Heart right ventricle (tissue), 16 donors: ENCODE data around the gene GRB14. TPM values are rescaled to one million over a fixed set of nuclear protein-coding genes. Genes with fewer than 3 reads are reported as not detected.
"Not testable (repeated sequence)": the region's sequence is repeated elsewhere in the genome, so short reads cannot be mapped to it uniquely, and the experiment has no call there.

Experiments used
- ATAC-seq, 8 donors: fragments of 200-7000 bp; cut with Tn5 transposase; one replicate each; pipeline ENCODE4 v1.9.1; 2020; ENCODE audit warnings: mild to moderate bottlenecking in 8 of 8, moderate library complexity in 8 of 8, moderate number of reproducible peaks in 1 of 8
- DNase-seq, 2 donors: peaks; one replicate each; pipeline ENCODE4 v3.0.0-alpha.2; 2020
- H3K27ac ChIP-seq, 10 donors: fragments of 200-600 bp; sonication (generic) in 2 of 10; one replicate each; pipeline versions ENCODE4 v1.5.0 to v1.8.0; 2020 to 2022; ENCODE audit warnings: mild to moderate bottlenecking in 3 of 10
- H3K27me3 ChIP-seq, 7 donors: fragments of 200-600 bp; one replicate each; pipeline ENCODE4 v1.8.0; 2021 to 2022; ENCODE audit warnings: mild to moderate bottlenecking in 2 of 7
- H3K36me3 ChIP-seq, 9 donors: fragments of 200-600 bp; sonication (generic) in 1 of 9; one replicate each; pipeline versions ENCODE4 v1.5.0 to v1.8.0; 2020 to 2022; ENCODE audit warnings: mild to moderate bottlenecking in 2 of 9
- H3K4me1 ChIP-seq, 9 donors: fragments of 200-600 bp; sonication (generic) in 1 of 9; one replicate each; pipeline versions ENCODE4 v1.5.0 to v1.8.0; 2020 to 2022; ENCODE audit warnings: mild to moderate bottlenecking in 4 of 9
- H3K4me3 ChIP-seq, 10 donors: fragments of 200-600 bp; sonication (generic) in 2 of 10; one replicate each; pipeline versions ENCODE4 v1.5.0 to v1.8.0; 2020 to 2022; ENCODE audit warnings: mild to moderate bottlenecking in 7 of 10, moderate library complexity in 2 of 10
- H3K9me3 ChIP-seq, 11 donors: fragments of 200-600 bp in 10 of 11; sonication (generic) in 2 of 11; one replicate each; pipeline versions ENCODE4 v1.5.0 to v1.8.0; 2013 to 2022; ENCODE audit warnings: mild to moderate bottlenecking in 2 of 11, control low read depth in 1 of 11, moderate library complexity in 1 of 11
- CTCF ChIP-seq, 9 donors: fragments of 200-600 bp; sonication (generic) in 2 of 9; IDR thresholded peaks; one replicate each; pipeline versions ENCODE4 v1.5.0 to v1.8.0; 2021 to 2022; ENCODE audit warnings: antibody characterized with exemption in 9 of 9, mild to moderate bottlenecking in 5 of 9, moderate library complexity in 1 of 9
- WGBS, 2 donors: extraction: QIAGEN DNeasy Blood & Tissue Kit; methylation state at CpG; one replicate each; pipeline ENCODE4 v1.1.7; 2013; ENCODE audit warnings: inconsistent platforms in 1 of 2; 5-methylcytosine and 5-hydroxymethylcytosine counted together
- intact Hi-C, 10 donors: fragments of 100-400 bp; cut with DNase I; formaldehyde crosslinking; loops; one replicate each; pipeline versions ENCODE4 v1.11.1 to v1.14.2; 2022
- polyA plus RNA-seq, 2 donors: library from polyadenylated mRNA; stranded (reverse); fragments of 200-250 nt; gene quantifications; one replicate each; pipeline ENCODE4 v1.2.3, GENCODE V29; 2013
- total RNA-seq, 10 donors: library from RNA; stranded (reverse); fragmentation: NEBNext Ultra II Directional in 3 of 10; extraction: Animal tissue kit (Norgen Biotek cat#: 25700) in 3 of 10; gene quantifications; one replicate each; pipeline versions ENCODE4 v1.2.1 to v1.2.4, GENCODE V29; 2021 to 2023
- donor health status: Arrhythmogenic right ventricular cardiomyopathy.
- donor health status: ischemic (EF 13 %, LVEDD 7.1; RV severe dilation, severe dysfunction).
- donor health status: healthy with polysubstance abuse.
- donor health status: DM: no; HTN: yes; CAD: no.
- donor health status: DM: no; HTN: no; CAD: no.
- donor health status: ischemic (EF 25% LVEDD 6.9; RV normal size, moderate dysfunction).
- donor health status: ischemic (EF 25% LVEDD 5.7; RV mildly dilated, moderate dysfunction).
- donor health status: healthy.
- donor health status: DM: yes; HTN: yes; CAD: no.
- donor health status: Ischemic cardiomyopathy.
- donor health status: ischemic (EF 35%, LVEDD 5.7; RV mildly dilated, moderate dysfunction).
- donor health status: nonischemic (EF 11% LVEDD 7.7; RV severe dilation, severe dysfunction).
- donor health status: DM: yes; HTN: yes; CAD: no.
- donor health status: PGD.
- donor health status: ischemic (EF 29% LVEDD 5.4; RV normal size, mild dysfunction).
- donor health status: nonischemic (EF 23%, LVEDD 6.1; RV moderate dilation, normal function).

GRB14 gene
- total and polyA plus RNA-seq, 12 donors, result 3.8 to 112 (median 9.2) TPM

GRCh38 chr2:164554487-164554886 is 66.8 kb downstream of the GRB14 start:
- peaks cover 0 to 6% (median 0%) of the 10 kb centered on the region in 9 donors for H3K4me1 ChIP-seq
- ATAC-seq, result no peak
- 42 to 54% methylated on average over 2 of the region's 2 CpGs for WGBS, 2 donors
- no peak overlapping the region for H3K27ac ChIP-seq
- no peak overlapping the region for H3K4me3 ChIP-seq
- no peak for TF ChIP-seq CTCF (IDR thresholded peaks at IDR 0.05)
- DNase-seq, result no peak
- H3K9me3 ChIP-seq, result no peaks in the 10 kb centered on the region
- intact Hi-C loops, result loop anchor here in 2 of 10 donors (10.0 kb wide), 1 partner anchor 160 kb away; no protein-coding TSS in a partner anchor
- no peaks in the 10 kb centered on the region for H3K36me3 ChIP-seq
- H3K27me3 ChIP-seq, result no peaks in the 10 kb centered on the region

GRCh38 chr2:164551519-164551918 is 69.8 kb downstream of the GRB14 start:
- TF ChIP-seq CTCF (IDR thresholded peaks at IDR 0.05), result no peak
- intact Hi-C loops, result loop anchor here in 2 of 10 donors (10.0 kb wide), 1 partner anchor 163 kb away; no protein-coding TSS in a partner anchor

GRCh38 chr2:164549705-164550104 is 71.6 kb downstream of the GRB14 start:
- not testable (repeated sequence) for H3K4me3 ChIP-seq, H3K27ac ChIP-seq, H3K36me3 ChIP-seq, DNase-seq, ATAC-seq, H3K4me1 ChIP-seq, H3K27me3 ChIP-seq
- 97 to 98% methylated on average over 3 of the region's 3 CpGs for WGBS, 2 donors
- intact Hi-C loops, result loop anchor here in 2 of 10 donors (10.0 kb wide), 1 partner anchor 165 kb away; no protein-coding TSS in a partner anchor
- H3K9me3 ChIP-seq, result peaks cover 0 to 34% (median 6%) of the 10 kb centered on the region in 11 donors

More at GRCh38 chr2:164551519-164551918, 69.8 kb downstream of the GRB14 start:
- Histone ChIP-seq H3K36me3 (no peaks in the 10 kb centered on the region), H3K27ac (no peak overlapping the region), H3K4me3 (no peak overlapping the region), H3K27me3 (no peaks in the 10 kb centered on the region), H3K4me1 (peaks cover 0 to 6% (median 0%) of the 10 kb centered on the region in 9 donors), H3K9me3 (peaks cover 0 to 18% (median 0%) of the 10 kb centered on the region in 11 donors)
- DNase-seq, result no peak
- ATAC-seq, result no peak
- WGBS, 2 donors, result 91 to 94% methylated on average over 4 of the region's 4 CpGs

- H3K36me3 ChIP-seq, result no peaks in the 10 kb centered on the region
- no peak overlapping the region for H3K4me3 ChIP-seq
- H3K27ac ChIP-seq, result no peak overlapping the region
- TF ChIP-seq CTCF (IDR thresholded peaks at IDR 0.05), result no peak
- peaks cover 0 to 34% (median 6%) of the 10 kb centered on the region in 11 donors for H3K9me3 ChIP-seq
- no peaks in the 10 kb centered on the region for H3K4me1 ChIP-seq
- no peak for DNase-seq
- no peaks in the 10 kb centered on the region for H3K27me3 ChIP-seq
- intact Hi-C loops, result no loop called here
- ATAC-seq, result no peak
- whole genome bisulfite sequencing, 2 donors, result 77 to 82% methylated on average over 5 of the region's 5 CpGs
Observed at GRCh38 chr2:164545484-164545883, 75.8 kb downstream of the GRB14 start.

- 31 to 47% methylated on average over 2 of the region's 2 CpGs for WGBS, 2 donors
- Histone ChIP-seq H3K4me3 (no peak overlapping the region), H3K27me3 (no peaks in the 10 kb centered on the region), H3K27ac (no peak overlapping the region), H3K9me3 (peaks cover 0 to 25% (median 6%) of the 10 kb centered on the region in 11 donors), H3K4me1 (peaks cover 0 to 5% (median 0%) of the 10 kb centered on the region in 9 donors), H3K36me3 (no peaks in the 10 kb centered on the region)
- intact Hi-C loops, result no loop called here
- ATAC-seq, result no peak
- DNase-seq, result no peak
- TF ChIP-seq CTCF (IDR thresholded peaks at IDR 0.05), result no peak
Observed at GRCh38 chr2:164542581-164543021, 78.7 kb downstream of the GRB14 start.
